HCT116 (cell line): ENCODE measurements around the gene KANK2. TPM values are rescaled to one million over a fixed set of nuclear protein-coding genes. Genes with fewer than 3 reads are reported as not detected.

Source experiments
- ATAC-seq: fragments of 200-7000 bp; cut with Tn5 transposase; 2 replicates; pipeline ENCODE4 v1.9.1; 2020; ENCODE audit warnings: mild to moderate bottlenecking, moderate library complexity
- BruUV-seq: library from RNA; stranded (reverse); fragments of 400-500 nt; replicated peaks from 2 replicates; lab custom pipeline; 2021; lab: Mats Ljungman, UMichigan
- CTCF ChIA-PET: fragments of 300-600 bp; sonication (Branson Sonifier 250); formaldehyde crosslinking; loops from one replicate; lab custom pipeline; 2021; ENCODE audit warnings: antibody characterized with exemption; lab: Charles Lee
- POLR2A ChIA-PET: fragments of 300-600, 350-600 bp; sonication (Branson Sonifier 250); formaldehyde crosslinking; loops from one replicate; lab custom pipeline; 2021; ENCODE audit warnings: antibody characterized with exemption; lab: Charles Lee
- RAD21 ChIA-PET, 2 experiments: fragments of 300-600 bp; sonication (Branson Sonifier 250); formaldehyde crosslinking; loops; one replicate each; lab custom pipeline; 2023; ENCODE audit warnings: low total read pairs in 2 of 2; ENCODE audit not compliant: uncharacterized antibody in 2 of 2, unreplicated experiment in 2 of 2, low non-redundant PET in 1 of 2; lab: Charles Lee
- DNase-seq: peaks from one replicate; pipeline ENCODE4 v3.0.0-alpha.2; 2010; ENCODE audit warnings: low read depth, low spot score
- H2AFZ ChIP-seq: fragments of 200-600 bp; shearing (Covaris generic), sonication (generic); 2 replicates; pipeline ENCODE4 v1.6.1; 2017; ENCODE audit warnings: low read depth, mixed run types, mixed read lengths, antibody characterized with exemption, low read length; ENCODE audit not compliant: poor library complexity, severe bottlenecking
- H3K27ac ChIP-seq: 2 replicates; pipeline ENCODE4 v1.5.1; 2012; ENCODE audit warnings: low read depth, low read length
- H3K27me3 ChIP-seq: fragments of 200-600 bp; sonication (generic); 2 replicates; pipeline ENCODE4 v1.6.1; 2016; ENCODE audit warnings: mixed run types, low read length, mixed read lengths; ENCODE audit not compliant: insufficient read depth
- H3K36me3 ChIP-seq, 2 experiments: fragments of 200-500 bp in 1 of 2; fragments of 200-600 bp in 1 of 2; sonication (Bioruptor generic) in 1 of 2; sonication (generic) in 1 of 2; 2 replicates each; pipeline versions ENCODE4 v1.5.1 to v1.6.1; 2014 to 2016; ENCODE audit warnings: low read length in 2 of 2, inconsistent platforms in 1 of 2, mixed read lengths in 1 of 2, mixed run types in 1 of 2; ENCODE audit not compliant: insufficient read depth in 2 of 2, control insufficient read depth in 1 of 2
- H3K4me1 ChIP-seq, 2 experiments: fragments of 200-600 bp in 1 of 2; sonication (generic) in 1 of 2; 2 replicates each; pipeline versions ENCODE4 v1.5.1 to v1.6.1; 2012 to 2017; ENCODE audit warnings: low read length in 2 of 2, inconsistent platforms in 1 of 2, mild to moderate bottlenecking in 1 of 2, mixed read lengths in 1 of 2, mixed run types in 1 of 2, moderate library complexity in 1 of 2; ENCODE audit not compliant: insufficient read depth in 2 of 2, control insufficient read depth in 1 of 2
- H3K4me2 ChIP-seq: fragments of 200-600 bp; sonication (generic); 2 replicates; pipeline ENCODE4 v1.6.1; 2017; ENCODE audit warnings: mixed run types, low read length, mixed read lengths
- H3K4me3 ChIP-seq, 2 experiments: fragments of 200-600 bp in 1 of 2; sonication (generic) in 1 of 2; replicated peaks in 1 of 2; 2 replicates each; pipeline ENCODE4 v1.5.1; 2011 to 2016; ENCODE audit warnings: low read length in 2 of 2, control low read depth in 1 of 2, low read depth in 1 of 2, mild to moderate bottlenecking in 1 of 2, mixed read lengths in 1 of 2, mixed run types in 1 of 2
- H3K79me2 ChIP-seq: fragments of 200-600 bp; sonication (generic); 2 replicates; pipeline ENCODE4 v1.6.1; 2017; ENCODE audit warnings: mild to moderate bottlenecking, mixed run types, low read length, moderate library complexity, mixed read lengths; ENCODE audit not compliant: insufficient read depth
- H3K9ac ChIP-seq: fragments of 200-600 bp; sonication (generic); 2 replicates; pipeline ENCODE4 v1.6.1; 2016; ENCODE audit warnings: low read length, mixed read lengths
- H3K9me2 ChIP-seq: fragments of 200-600 bp; sonication (generic), shearing (Covaris generic); 2 replicates; pipeline ENCODE4 v1.6.1; 2017; ENCODE audit warnings: mixed run types, mild to moderate bottlenecking, moderate library complexity; ENCODE audit not compliant: insufficient read depth
- H3K9me3 ChIP-seq, 2 experiments: fragments of 200-500 bp in 1 of 2; fragments of 200-600 bp in 1 of 2; sonication (Bioruptor generic) in 1 of 2; sonication (generic) in 1 of 2; 2 replicates each; pipeline ENCODE4 v1.6.1; 2014 to 2017; ENCODE audit warnings: low read length in 2 of 2, mixed read lengths in 2 of 2, inconsistent platforms in 1 of 2, low read depth in 1 of 2, mild to moderate bottlenecking in 1 of 2, mixed run types in 1 of 2, moderate library complexity in 1 of 2; ENCODE audit not compliant: control insufficient read depth in 1 of 2, insufficient read depth in 1 of 2
- H4K20me1 ChIP-seq: fragments of 200-600 bp; sonication (generic), shearing (Covaris generic); 2 replicates; pipeline ENCODE4 v1.6.1; 2017; ENCODE audit warnings: mixed run types, mild to moderate bottlenecking, moderate library complexity; ENCODE audit not compliant: insufficient read depth
- CBX3 ChIP-seq: IDR thresholded peaks from 2 replicates; pipeline ENCODE4 v1.6.1; 2012; ENCODE audit warnings: low read depth
- EZH2 ChIP-seq: fragments of 200-600 bp; sonication (generic); IDR thresholded peaks from 2 replicates; pipeline ENCODE4 v1.6.1; 2017; ENCODE audit warnings: antibody characterized with exemption, mixed run types
- SP1 ChIP-seq: IDR thresholded peaks from 2 replicates; pipeline ENCODE4 v1.6.1; 2012; ENCODE audit warnings: low read depth
- ZBTB33 ChIP-seq: IDR thresholded peaks from 2 replicates; pipeline ENCODE4 v1.6.1; 2011; ENCODE audit warnings: mild to moderate bottlenecking, low read length, moderate library complexity; ENCODE audit not compliant: insufficient replicate concordance; ENCODE audit errors: extremely low read depth
- ZFX ChIP-seq: fragments of 450-650 bp; IDR thresholded peaks from 2 replicates; pipeline ENCODE4 v1.6.1; 2017
- intact Hi-C: fragments of 100-400 bp; cut with micrococcal nuclease; formaldehyde crosslinking; loops from 2 replicates; pipeline ENCODE4 v1.10.0; 2022
- total RNA-seq: library from RNA; stranded (reverse); gene quantifications from one replicate; pipeline ENCODE4 v1.2.1, GENCODE V29; 2021; ENCODE audit not compliant: unreplicated experiment

KANK2 gene
- total RNA-seq, 1 experiment from 2014 or later: 43.6 TPM

GRCh38 chr19:11197291-11198174 lies at the start of gene KANK2 (continued):
- no peak for TF ChIP-seq ZBTB33

GRCh38 chr19:11246941-11247340 lies 49.6 kb upstream of the KANK2 start:
- CTCF ChIA-PET: no interaction called here
- POLR2A ChIA-PET: no interaction called here
- Histone ChIP-seq H2AFZ (no peak overlapping the region), H3K9me2 (no peaks in the 10 kb centered on the region), H3K36me3 (peaks cover 7 to 8% of the 10 kb centered on the region in 2 experiments; a peak in 3 of 4 replicates), H4K20me1 (no peaks in the 10 kb centered on the region), H3K9me3 (no peaks in the 10 kb centered on the region), H3K4me1 (peaks cover 4 to 5% of the 10 kb centered on the region in 2 experiments; a peak in 3 of 4 replicates), H3K4me2 (no peak overlapping the region), H3K79me2 (no peaks in the 10 kb centered on the region), H3K9ac (no peak overlapping the region), H3K27ac (no peak overlapping the region), H3K27me3 (no peaks in the 10 kb centered on the region), H3K4me3 (no peak overlapping the region)
- no peak for TF ChIP-seq EZH2
- no peak for TF ChIP-seq CBX3
- no peak for TF ChIP-seq SP1
- TF ChIP-seq ZFX: no peak
- RAD21 ChIA-PET: no interaction called here
- intact Hi-C loops: no loop called here
- ATAC-seq (no peak), DNase-seq (no peak)
- BruUV-seq: no TSS peak
